ENCODE data around the gene SLC12A5. TPM values are rescaled to one million over a fixed set of nuclear protein-coding genes. Genes with fewer than 3 reads are reported as not detected.

SLC12A5 gene
- total RNA-seq, 1 donor from 2014 or later, result 0.77 TPM

- Histone ChIP-seq H4K20me1 (ENCODE audit: low read depth) (peaks cover 9% of the 10 kb centered on the region), H3K4me3 (peak overlapping the region; percentile 44), H2AFZ (replicated peaks) (peak overlapping the region; percentile 90), H3K79me2 (ENCODE audit: low read depth) (no peaks in the 10 kb centered on the region), H3K36me3 (no peaks in the 10 kb centered on the region), H3K27me3 (peaks cover 36% of the 10 kb centered on the region), H3F3A (ENCODE audit: low read depth) (peaks cover 12% of the 10 kb centered on the region), H3K4me2 (peak overlapping the region; percentile 75), H3K27ac (no peak overlapping the region), H3K4me1 (no peaks in the 10 kb centered on the region), H3K9ac (no peak overlapping the region), H3K9me3 (ENCODE audit: low read depth) (no peaks in the 10 kb centered on the region)
- H3K4me1 Mint-ChIP-seq, result peaks cover 14% of the 10 kb centered on the region
- no peak overlapping the region for H3K27ac Mint-ChIP-seq
- TF ChIP-seq EZH2 (IDR thresholded peaks at IDR 0.05) (peak; percentile 55), CTCF (IDR thresholded peaks at IDR 0.05) (peak; percentile 68), EZH2phosphoT487 (IDR thresholded peaks at IDR 0.05) (peak; percentile 48)
- peaks cover 9% of the 10 kb centered on the region for H3K9me3 Mint-ChIP-seq
- DNase-seq (ENCODE audit: low spot score), result peak; percentile 90
- H3K27me3 Mint-ChIP-seq (ENCODE audit: insufficient read depth, low read depth), result peaks cover 31% of the 10 kb centered on the region
- H3K36me3 Mint-ChIP-seq, result no peaks in the 10 kb centered on the region
- peak overlapping the region; percentile 71 for H3K4me3 Mint-ChIP-seq
These were observed 15.0 kb upstream of the SLC12A5 start for GRCh38 chr20:46013829-46014516.

- peaks cover 10% of the 10 kb centered on the region for H3K4me1 Mint-ChIP-seq
These were observed 14.3 kb upstream of the SLC12A5 start for GRCh38 chr20:46014517-46015396.

GRCh38 chr20:46017272-46017671, 11.7 kb upstream of the SLC12A5 start:
- no peaks in the 10 kb centered on the region for H3K9me3 Mint-ChIP-seq
- Histone ChIP-seq H3K27me3 (peaks cover 40% of the 10 kb centered on the region), H3K9me3 (ENCODE audit: low read depth) (no peaks in the 10 kb centered on the region), H3K27ac (no peak overlapping the region), H3K4me1 (no peaks in the 10 kb centered on the region), H4K20me1 (ENCODE audit: low read depth) (peaks cover 9% of the 10 kb centered on the region), H3K4me2 (no peak overlapping the region), H3F3A (ENCODE audit: low read depth) (peaks cover 15% of the 10 kb centered on the region), H3K4me3 (no peak overlapping the region), H3K36me3 (no peaks in the 10 kb centered on the region), H3K9ac (no peak overlapping the region), H3K79me2 (ENCODE audit: low read depth) (no peaks in the 10 kb centered on the region), H2AFZ (replicated peaks) (no peak overlapping the region)
- H3K4me1 Mint-ChIP-seq, result peaks cover 16% of the 10 kb centered on the region
- no peaks in the 10 kb centered on the region for H3K36me3 Mint-ChIP-seq
- H3K27ac Mint-ChIP-seq, result no peak overlapping the region
- peaks cover 22% of the 10 kb centered on the region for H3K27me3 Mint-ChIP-seq (ENCODE audit: insufficient read depth, low read depth)
- DNase-seq (ENCODE audit: low spot score), result no peak
- TF ChIP-seq CTCF (IDR thresholded peaks at IDR 0.05) (no peak), EZH2 (IDR thresholded peaks at IDR 0.05) (no peak), EZH2phosphoT487 (IDR thresholded peaks at IDR 0.05) (no peak)
- no peak overlapping the region for H3K4me3 Mint-ChIP-seq

More at GRCh38 chr20:46014517-46015396, 14.3 kb upstream of the SLC12A5 start:
- Histone ChIP-seq H3K4me2 (peak overlapping the region; percentile 75), H4K20me1 (ENCODE audit: low read depth) (peaks cover 9% of the 10 kb centered on the region), H3K36me3 (no peaks in the 10 kb centered on the region), H3F3A (ENCODE audit: low read depth) (peaks cover 12% of the 10 kb centered on the region), H3K27me3 (peaks cover 36% of the 10 kb centered on the region), H3K9ac (no peak overlapping the region), H3K27ac (no peak overlapping the region), H2AFZ (replicated peaks) (no peak overlapping the region), H3K9me3 (ENCODE audit: low read depth) (no peaks in the 10 kb centered on the region), H3K4me1 (no peaks in the 10 kb centered on the region), H3K4me3 (no peak overlapping the region), H3K79me2 (ENCODE audit: low read depth) (no peaks in the 10 kb centered on the region)
- Mint-ChIP-seq H3K27ac (no peak overlapping the region), H3K27me3 (ENCODE audit: insufficient read depth, low read depth) (peaks cover 30% of the 10 kb centered on the region), H3K9me3 (peaks cover 9% of the 10 kb centered on the region), H3K4me3 (peak overlapping the region; percentile 70), H3K36me3 (no peaks in the 10 kb centered on the region)
- TF ChIP-seq CTCF (IDR thresholded peaks at IDR 0.05) (no peak), EZH2phosphoT487 (IDR thresholded peaks at IDR 0.05) (no peak), EZH2 (IDR thresholded peaks at IDR 0.05) (no peak)
- no peak for DNase-seq (ENCODE audit: low spot score)

Measured in neural progenitor cell (in vitro differentiated cells).